GM18517 (cell line): Measurements from ENCODE around the gene POLQ.
"Not testable (repeated sequence)": the region's sequence is repeated elsewhere in the genome, so short reads cannot be mapped to it uniquely, and the experiment has no call there.

Experiments used
- ATAC-seq: cut with Tn5 transposase; IDR thresholded peaks from one replicate; pipeline ENCODE4 v1.9.1; 2021; ENCODE audit warnings: mild to moderate bottlenecking, moderate library complexity; ENCODE audit not compliant: unreplicated experiment

POLQ gene

DNA sequence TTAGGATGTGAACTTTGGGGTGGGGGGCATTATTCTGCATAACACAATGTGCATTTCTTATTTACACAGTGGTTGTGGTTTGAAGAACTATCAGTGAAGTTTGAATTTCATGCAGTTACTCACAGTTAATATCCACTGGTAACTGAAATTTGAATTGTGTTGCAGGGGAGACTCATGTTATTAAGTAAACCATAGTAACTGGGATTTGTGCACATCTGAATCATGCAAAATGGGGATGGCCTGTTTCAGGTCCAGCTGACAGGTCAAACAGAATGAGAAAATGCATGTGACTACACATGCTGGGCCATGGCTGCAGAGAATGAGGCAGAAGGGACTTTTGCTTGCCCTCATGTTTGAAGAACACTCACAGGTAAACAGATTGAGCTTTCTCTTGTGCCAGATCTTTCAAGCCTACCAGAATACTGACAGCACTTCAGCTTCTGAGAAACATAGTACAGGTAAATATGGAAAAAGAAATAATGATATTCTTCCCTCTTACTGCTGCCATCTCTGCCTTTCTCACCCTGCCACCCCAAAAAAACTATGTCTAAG, 115.0 kb downstream of the POLQ start:
- no peak for ATAC-seq

DNA sequence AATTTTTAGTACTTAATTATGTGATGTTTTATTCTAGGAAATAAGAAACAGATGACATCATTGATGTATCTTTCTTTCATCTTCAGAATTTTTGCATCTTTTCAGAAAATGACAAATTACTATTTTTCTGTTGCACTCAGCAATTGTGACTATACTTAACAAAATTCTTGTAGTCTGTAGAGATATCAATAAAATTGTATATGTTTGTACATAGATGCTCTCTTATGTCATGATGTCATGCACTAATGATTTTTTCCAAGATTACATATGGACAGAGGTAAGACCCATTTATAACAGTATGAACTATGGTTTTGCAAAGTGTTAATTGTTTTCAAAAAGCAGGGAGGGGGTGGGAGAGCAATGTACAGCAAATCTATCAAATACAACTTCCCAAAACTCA, 121.2 kb downstream of the POLQ start:
- no peak for ATAC-seq

DNA sequence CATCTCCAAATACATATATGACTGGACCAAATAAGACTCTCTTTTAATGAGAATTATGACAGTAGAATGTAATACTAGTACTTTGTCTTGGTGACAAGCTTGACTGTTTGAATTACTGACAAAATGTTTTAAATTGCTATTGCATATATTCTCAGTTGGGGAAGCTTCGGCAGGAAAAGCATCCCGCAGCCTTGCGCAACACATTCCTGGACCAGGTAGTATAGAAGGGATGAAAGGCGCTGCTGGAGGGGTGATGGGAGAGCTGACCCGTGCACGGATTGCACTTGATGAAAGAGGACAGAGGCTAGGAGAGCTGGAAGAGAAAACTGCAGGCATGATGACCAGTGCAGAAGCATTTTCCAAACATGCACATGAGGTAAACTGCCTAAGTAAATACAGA, 127.6 kb downstream of the POLQ start:
- no peak for ATAC-seq

DNA sequence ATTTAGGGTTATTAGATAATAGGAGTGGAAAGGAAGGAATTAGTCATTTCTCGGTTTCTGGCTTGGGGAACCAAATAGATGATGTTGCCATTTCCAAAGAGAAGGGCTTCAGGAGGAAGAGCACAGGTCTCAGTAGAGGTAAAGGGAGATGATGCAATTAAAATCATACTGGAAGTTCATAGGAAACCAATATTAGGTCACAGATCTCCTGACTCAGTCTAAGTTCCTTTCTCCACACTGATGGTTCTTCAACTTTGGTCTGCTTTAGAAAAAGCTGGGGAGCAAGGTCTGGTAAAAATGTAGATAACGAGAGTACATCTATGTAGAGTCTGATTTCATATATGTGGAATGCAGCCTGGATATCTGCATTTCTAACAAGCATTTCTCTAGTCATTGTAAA, 130.9 kb downstream of the POLQ start:
- no peak for ATAC-seq

DNA sequence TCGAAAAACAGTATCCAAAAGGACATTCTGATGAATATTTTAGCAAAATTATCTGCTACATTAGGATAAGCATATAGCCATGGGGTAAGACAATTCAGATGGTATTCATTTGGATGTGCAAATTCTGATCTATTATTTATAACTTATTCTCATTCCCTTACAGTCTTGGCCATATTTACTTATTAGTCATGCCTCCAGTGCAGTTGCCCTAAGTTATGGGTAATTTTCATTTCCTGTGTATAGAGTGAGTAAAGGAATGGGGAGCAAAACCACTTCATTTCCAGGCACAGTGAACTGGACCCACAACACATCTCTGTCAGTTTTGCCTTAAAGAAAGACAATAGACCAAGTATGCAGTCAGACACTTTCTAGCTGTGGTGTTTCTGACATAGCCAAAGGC, 134.3 kb downstream of the POLQ start:
- ATAC-seq, result no peak

DNA sequence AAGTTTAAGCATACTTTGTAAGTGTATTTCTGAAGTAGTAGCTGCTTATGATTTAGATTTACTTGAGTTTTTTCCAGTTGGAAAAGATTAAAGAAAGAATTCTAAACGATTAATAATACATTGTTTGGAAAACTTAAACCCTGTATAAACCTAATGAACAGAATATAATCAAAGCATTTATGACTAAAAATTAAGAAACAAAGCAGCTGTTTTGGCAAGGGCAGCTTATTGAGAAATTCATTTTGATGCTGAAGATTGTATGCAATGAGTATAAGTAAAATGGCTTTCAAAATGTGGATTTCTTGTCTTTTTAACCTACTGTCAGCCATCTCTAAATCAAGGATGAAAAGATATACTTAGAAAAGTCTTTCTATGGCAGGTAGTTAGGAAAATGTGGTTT, 140.2 kb downstream of the POLQ start:
- ATAC-seq, result no peak

DNA sequence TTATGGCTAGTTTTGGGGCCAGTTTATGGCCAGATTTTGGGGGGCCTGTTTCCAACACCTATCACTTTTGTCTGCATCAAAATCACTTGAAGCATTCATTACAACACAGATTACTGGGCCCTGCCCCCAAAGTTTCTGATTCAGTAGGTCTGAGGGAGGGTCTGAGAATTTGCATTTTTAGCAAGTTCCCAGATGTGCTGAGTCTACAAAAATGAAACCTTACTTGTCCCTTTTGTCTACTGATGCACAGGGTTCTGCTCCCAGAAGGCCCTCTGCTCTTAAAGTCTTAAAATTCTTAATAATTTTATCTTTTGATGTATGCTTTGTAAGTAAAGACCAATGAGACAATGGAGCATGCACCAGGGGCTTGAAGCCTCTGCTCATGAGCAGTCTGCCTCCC, 146.0 kb downstream of the POLQ start:
- no peak for ATAC-seq

DNA sequence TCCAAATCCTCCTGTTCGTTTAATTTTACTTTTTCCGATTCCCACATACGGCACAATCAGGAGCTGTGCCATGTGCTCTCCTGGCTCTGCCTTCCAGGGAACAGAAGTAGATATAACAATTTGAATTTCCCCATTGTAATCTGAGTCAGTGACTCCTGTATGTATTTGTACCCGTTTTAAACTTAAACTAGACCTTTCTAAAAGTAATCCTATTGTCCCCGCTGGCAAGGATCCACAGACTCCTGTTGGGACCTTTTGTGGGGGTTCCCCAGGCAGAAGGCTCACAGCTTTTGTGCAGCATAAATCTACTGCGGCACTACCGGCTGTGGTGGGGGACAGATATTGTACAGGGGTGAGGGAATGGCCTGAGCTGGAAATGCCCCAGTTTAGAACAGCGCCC, 147.7 kb downstream of the POLQ start:
- not testable (repeated sequence) for ATAC-seq

DNA sequence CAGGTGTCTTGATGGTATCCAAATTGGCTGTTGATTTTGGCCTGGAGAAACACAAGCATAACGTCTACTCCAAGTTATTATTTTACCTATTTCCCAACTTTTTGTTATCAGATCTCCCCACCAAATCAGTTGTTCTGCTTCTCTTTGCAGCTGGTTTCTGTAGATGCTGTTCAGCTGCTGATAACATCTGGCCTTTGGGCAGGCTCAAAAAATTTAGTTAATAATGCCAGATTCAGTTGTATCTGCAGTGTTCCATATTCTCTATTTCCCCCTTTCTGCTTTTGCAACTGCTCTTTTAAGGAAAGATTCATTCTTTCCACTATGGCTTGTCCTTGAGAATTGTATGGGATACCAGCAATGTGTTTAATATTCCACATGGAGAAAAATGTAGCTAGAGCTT, 149.8 kb downstream of the POLQ start:
- not testable (repeated sequence) for ATAC-seq

DNA sequence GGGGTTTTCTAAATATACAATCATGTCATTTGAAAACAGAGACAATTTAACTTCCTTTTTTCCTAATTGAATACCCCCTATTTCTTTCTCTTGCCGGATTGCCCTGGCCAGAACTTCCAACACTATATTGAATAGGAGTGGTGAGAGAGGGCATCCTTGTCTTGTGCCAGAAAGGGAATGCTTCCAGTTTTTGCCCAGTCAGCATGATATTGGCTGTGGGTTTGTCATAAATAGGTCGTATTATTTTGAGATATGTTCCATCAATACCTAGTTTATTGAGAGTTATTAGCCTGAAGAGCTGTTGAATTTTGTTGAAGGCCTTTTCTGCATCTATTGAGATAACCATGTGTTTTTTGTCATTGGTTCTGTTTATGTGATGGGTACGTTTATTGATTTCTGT, 157.5 kb downstream of the POLQ start:
- not testable (repeated sequence) for ATAC-seq
